OCI-LY1 (cell line): ENCODE data around the gene GAL3ST1.

ENCODE experiments used
- H2AFZ ChIP-seq: fragments of 200-600 bp; sonication (generic), shearing (Covaris generic); 2 replicates; pipeline ENCODE4 v1.6.0; 2014; ENCODE audit warnings: antibody characterized with exemption, mild to moderate bottlenecking, low read length
- H3F3A ChIP-seq: fragments of 200-600 bp; sonication (generic), shearing (Covaris generic); 2 replicates; pipeline ENCODE4 v1.6.0; 2014; ENCODE audit warnings: mild to moderate bottlenecking, antibody characterized with exemption, low read length, moderate library complexity; ENCODE audit not compliant: insufficient read depth
- H3K27ac ChIP-seq: fragments of 200-600 bp; sonication (generic); 2 replicates; pipeline ENCODE4 v1.5.1; 2014; ENCODE audit warnings: low read length, mixed run types, mild to moderate bottlenecking, low read depth; ENCODE audit not compliant: poor library complexity, severe bottlenecking
- H3K27me3 ChIP-seq: fragments of 200-600 bp; sonication (generic); 2 replicates; pipeline ENCODE4 v1.6.0; 2014; ENCODE audit warnings: antibody characterized with exemption, mild to moderate bottlenecking, low read length, moderate library complexity; ENCODE audit not compliant: insufficient read depth
- H3K36me3 ChIP-seq: fragments of 200-600 bp; sonication (generic); 2 replicates; pipeline ENCODE4 v1.6.1; 2014; ENCODE audit warnings: mild to moderate bottlenecking, antibody characterized with exemption, low read length, moderate library complexity, mixed read lengths; ENCODE audit not compliant: insufficient read depth
- H3K4me1 ChIP-seq: fragments of 200-600 bp; sonication (generic); 2 replicates; pipeline ENCODE4 v1.5.1; 2014; ENCODE audit warnings: mild to moderate bottlenecking, low read length, moderate library complexity; ENCODE audit not compliant: insufficient read depth, severe bottlenecking
- H3K4me2 ChIP-seq: fragments of 200-600 bp; sonication (generic), shearing (Covaris generic); 2 replicates; pipeline ENCODE4 v1.6.1; 2014; ENCODE audit warnings: low read length
- H3K4me3 ChIP-seq: fragments of 200-600 bp; sonication (generic); 2 replicates; pipeline ENCODE4 v1.5.1; 2014; ENCODE audit warnings: low read length, low read depth, mild to moderate bottlenecking, mixed read lengths; ENCODE audit not compliant: poor library complexity, severe bottlenecking
- H3K79me2 ChIP-seq: fragments of 200-600 bp; shearing (Covaris generic); 2 replicates; pipeline ENCODE4 v1.6.1; 2016; ENCODE audit warnings: mixed run types, low read length, mixed read lengths; ENCODE audit not compliant: insufficient read depth
- H3K9ac ChIP-seq: fragments of 200-600 bp; sonication (generic), shearing (Covaris generic); 2 replicates; pipeline ENCODE4 v1.6.1; 2014; ENCODE audit warnings: mild to moderate bottlenecking, low read length, mixed read lengths
- H3K9me2 ChIP-seq: fragments of 200-600 bp; sonication (generic), shearing (Covaris generic); 2 replicates; pipeline ENCODE4 v1.6.1; 2014; ENCODE audit warnings: low read depth, mild to moderate bottlenecking, low read length, mixed read lengths
- H3K9me3 ChIP-seq: fragments of 200-600 bp; shearing (Covaris generic); 2 replicates; pipeline ENCODE4 v1.6.1; 2014; ENCODE audit warnings: low read length, mixed read lengths
- H4K20me1 ChIP-seq: fragments of 200-600 bp; sonication (generic), shearing (Covaris generic); 2 replicates; pipeline ENCODE4 v1.6.0; 2016; ENCODE audit warnings: mild to moderate bottlenecking, low read length; ENCODE audit not compliant: insufficient read depth
- EZH2 ChIP-seq: fragments of 200-600 bp; sonication (generic), shearing (Covaris generic); IDR thresholded peaks from 2 replicates; pipeline ENCODE4 v1.8.0; 2017; ENCODE audit warnings: borderline replicate concordance, mixed run types, mild to moderate bottlenecking, antibody characterized with exemption, low read length, moderate library complexity, mixed read lengths
- TF ChIP-seq, protein P1 (sequence below): fragments of 200-600 bp; sonication (generic), shearing (Covaris generic); IDR thresholded peaks from 2 replicates; pipeline ENCODE4 v1.5.1; 2017; ENCODE audit warnings: mild to moderate bottlenecking, antibody characterized with exemption, low read length, moderate library complexity, mixed read lengths

GAL3ST1 gene

DNA sequence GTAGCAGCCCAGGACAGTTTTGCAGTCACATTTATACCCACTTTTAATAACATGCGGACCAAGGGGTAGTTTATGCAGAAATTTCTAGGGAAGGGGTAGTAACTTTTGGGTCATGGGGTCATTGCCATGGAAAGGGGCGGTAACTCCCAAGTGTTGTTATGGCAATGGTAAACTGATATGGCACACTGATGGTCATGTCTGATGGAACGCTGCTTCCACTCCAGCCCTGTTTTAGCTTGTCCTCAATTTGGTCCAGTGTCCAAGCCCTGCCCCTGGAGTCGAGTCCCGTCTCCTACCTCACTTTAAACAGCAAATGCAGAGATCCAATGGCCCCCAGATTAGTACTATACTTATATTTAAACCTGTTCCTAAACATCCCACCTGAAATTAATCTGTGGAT, 57.7 kb downstream of the GAL3ST1 start:
- Histone ChIP-seq H3K36me3 (no peaks in the 10 kb centered on the region), H3K27me3 (no peaks in the 10 kb centered on the region), H3K9ac (no peak overlapping the region), H3K4me1 (no peaks in the 10 kb centered on the region), H3K79me2 (no peaks in the 10 kb centered on the region), H2AFZ (no peak overlapping the region), H4K20me1 (no peaks in the 10 kb centered on the region), H3K9me3 (no peaks in the 10 kb centered on the region), H3K27ac (no peak overlapping the region), H3F3A (no peaks in the 10 kb centered on the region), H3K9me2 (no peaks in the 10 kb centered on the region), H3K4me2 (no peak overlapping the region), H3K4me3 (no peak overlapping the region)
- TF ChIP-seq EZH2, result no peak
- TF ChIP-seq, protein P1, sequence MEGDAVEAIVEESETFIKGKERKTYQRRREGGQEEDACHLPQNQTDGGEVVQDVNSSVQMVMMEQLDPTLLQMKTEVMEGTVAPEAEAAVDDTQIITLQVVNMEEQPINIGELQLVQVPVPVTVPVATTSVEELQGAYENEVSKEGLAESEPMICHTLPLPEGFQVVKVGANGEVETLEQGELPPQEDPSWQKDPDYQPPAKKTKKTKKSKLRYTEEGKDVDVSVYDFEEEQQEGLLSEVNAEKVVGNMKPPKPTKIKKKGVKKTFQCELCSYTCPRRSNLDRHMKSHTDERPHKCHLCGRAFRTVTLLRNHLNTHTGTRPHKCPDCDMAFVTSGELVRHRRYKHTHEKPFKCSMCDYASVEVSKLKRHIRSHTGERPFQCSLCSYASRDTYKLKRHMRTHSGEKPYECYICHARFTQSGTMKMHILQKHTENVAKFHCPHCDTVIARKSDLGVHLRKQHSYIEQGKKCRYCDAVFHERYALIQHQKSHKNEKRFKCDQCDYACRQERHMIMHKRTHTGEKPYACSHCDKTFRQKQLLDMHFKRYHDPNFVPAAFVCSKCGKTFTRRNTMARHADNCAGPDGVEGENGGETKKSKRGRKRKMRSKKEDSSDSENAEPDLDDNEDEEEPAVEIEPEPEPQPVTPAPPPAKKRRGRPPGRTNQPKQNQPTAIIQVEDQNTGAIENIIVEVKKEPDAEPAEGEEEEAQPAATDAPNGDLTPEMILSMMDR, result no peak

DNA sequence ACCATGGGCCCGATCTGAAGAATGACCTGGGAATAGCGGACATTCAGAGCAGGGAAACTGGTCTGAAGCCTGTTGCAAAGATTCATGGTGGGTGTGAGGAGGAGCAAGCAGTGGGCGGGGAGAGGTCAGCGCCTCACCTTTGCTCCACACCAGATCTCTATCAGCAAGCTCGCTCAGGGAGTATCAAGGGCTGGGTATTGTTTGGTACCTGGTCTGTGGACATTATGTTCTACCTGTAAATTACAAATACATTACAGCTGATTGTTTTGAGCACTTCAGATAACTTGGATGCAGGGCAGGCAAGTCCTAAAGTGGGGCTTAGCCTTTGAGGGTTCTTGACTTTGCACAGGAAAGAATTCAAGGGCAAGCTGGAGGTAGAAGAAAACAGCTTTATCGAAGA, 58.2 kb downstream of the GAL3ST1 start:
- H2AFZ ChIP-seq, result no peak overlapping the region
- TF ChIP-seq EZH2, result no peak
- TF ChIP-seq, protein P1, result no peak

DNA sequence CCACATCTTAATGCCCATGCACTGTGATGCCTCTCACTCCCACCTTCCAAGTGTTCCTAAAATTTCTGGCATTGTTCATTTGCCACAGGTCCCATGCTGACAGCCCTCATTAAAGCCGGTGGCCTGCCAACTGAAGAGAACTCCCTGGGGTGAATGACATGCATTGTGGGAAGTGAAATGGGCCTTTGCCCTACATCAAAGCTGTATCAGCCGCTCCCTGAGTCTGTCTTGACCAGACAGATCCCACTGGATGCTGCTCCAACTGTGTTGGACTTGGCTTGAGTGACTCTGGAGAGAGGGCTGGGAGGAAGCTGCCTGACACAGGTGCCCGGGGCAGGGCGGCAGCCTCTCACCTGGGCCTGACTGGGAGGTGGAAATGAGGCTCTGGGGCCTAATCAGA, 60.2 kb downstream of the GAL3ST1 start:
- no peak overlapping the region for H3K4me2 ChIP-seq
- H2AFZ ChIP-seq, result no peak overlapping the region

More for the DNA sequence above, 58.2 kb downstream of the GAL3ST1 start:
- no peaks in the 10 kb centered on the region for H3K9me2 ChIP-seq
- no peak overlapping the region for H3K4me3 ChIP-seq
- no peaks in the 10 kb centered on the region for H3K79me2 ChIP-seq
- no peaks in the 10 kb centered on the region for H3K4me1 ChIP-seq
- H3K27me3 ChIP-seq, result no peaks in the 10 kb centered on the region
- H3F3A ChIP-seq, result no peaks in the 10 kb centered on the region
- H3K27ac ChIP-seq, result no peak overlapping the region
- H3K4me2 ChIP-seq, result no peak overlapping the region
- H3K9ac ChIP-seq, result no peak overlapping the region
- no peaks in the 10 kb centered on the region for H3K36me3 ChIP-seq
- H3K9me3 ChIP-seq, result no peaks in the 10 kb centered on the region
- H4K20me1 ChIP-seq, result no peaks in the 10 kb centered on the region

More for the DNA sequence above, 60.2 kb downstream of the GAL3ST1 start:
- no peak overlapping the region for H3K4me3 ChIP-seq
- H3K79me2 ChIP-seq, result no peaks in the 10 kb centered on the region
- H3K36me3 ChIP-seq, result no peaks in the 10 kb centered on the region
- no peaks in the 10 kb centered on the region for H3K9me3 ChIP-seq
- no peaks in the 10 kb centered on the region for H3K4me1 ChIP-seq
- no peaks in the 10 kb centered on the region for H4K20me1 ChIP-seq
- H3K27me3 ChIP-seq, result no peaks in the 10 kb centered on the region
- H3K9ac ChIP-seq, result no peak overlapping the region
- no peaks in the 10 kb centered on the region for H3F3A ChIP-seq
- no peak for TF ChIP-seq EZH2
- TF ChIP-seq, protein P1, result no peak
- no peaks in the 10 kb centered on the region for H3K9me2 ChIP-seq
- H3K27ac ChIP-seq, result no peak overlapping the region
